BE2C (cell line): Measurements from ENCODE around the gene DYNC1H1.
"Not testable (repeated sequence)": the region's sequence is repeated elsewhere in the genome, so short reads cannot be mapped to it uniquely, and the experiment has no call there.

Experiments
- DNase-seq: peaks from one replicate; pipeline ENCODE4 v3.0.0-alpha.2; 2020
- H3K27me3 ChIP-seq: fragments of 250-450 bp; sonication (Bioruptor Pico); 2 replicates; pipeline ENCODE4 v1.5.1; 2020; ENCODE audit warnings: mild to moderate bottlenecking
- H3K36me3 ChIP-seq: fragments of 250-450 bp; sonication (Bioruptor Pico); 2 replicates; pipeline ENCODE4 v1.5.1; 2020; ENCODE audit warnings: mild to moderate bottlenecking
- H3K4me1 ChIP-seq: fragments of 250-450 bp; sonication (Bioruptor Pico); 2 replicates; pipeline ENCODE4 v1.5.1; 2020
- H3K4me3 ChIP-seq: 2 replicates; pipeline ENCODE4 v1.5.1; 2011; ENCODE audit warnings: low read depth, low read length
- H3K9me3 ChIP-seq: fragments of 250-450 bp; sonication (Bioruptor Pico); 2 replicates; pipeline ENCODE4 v1.5.1; 2020
- TF ChIP-seq, protein P1 (sequence below): IDR thresholded peaks from 2 replicates; pipeline ENCODE4 v1.5.1; 2012; ENCODE audit warnings: mild to moderate bottlenecking, low read depth, low read length

Gene DYNC1H1

DNA sequence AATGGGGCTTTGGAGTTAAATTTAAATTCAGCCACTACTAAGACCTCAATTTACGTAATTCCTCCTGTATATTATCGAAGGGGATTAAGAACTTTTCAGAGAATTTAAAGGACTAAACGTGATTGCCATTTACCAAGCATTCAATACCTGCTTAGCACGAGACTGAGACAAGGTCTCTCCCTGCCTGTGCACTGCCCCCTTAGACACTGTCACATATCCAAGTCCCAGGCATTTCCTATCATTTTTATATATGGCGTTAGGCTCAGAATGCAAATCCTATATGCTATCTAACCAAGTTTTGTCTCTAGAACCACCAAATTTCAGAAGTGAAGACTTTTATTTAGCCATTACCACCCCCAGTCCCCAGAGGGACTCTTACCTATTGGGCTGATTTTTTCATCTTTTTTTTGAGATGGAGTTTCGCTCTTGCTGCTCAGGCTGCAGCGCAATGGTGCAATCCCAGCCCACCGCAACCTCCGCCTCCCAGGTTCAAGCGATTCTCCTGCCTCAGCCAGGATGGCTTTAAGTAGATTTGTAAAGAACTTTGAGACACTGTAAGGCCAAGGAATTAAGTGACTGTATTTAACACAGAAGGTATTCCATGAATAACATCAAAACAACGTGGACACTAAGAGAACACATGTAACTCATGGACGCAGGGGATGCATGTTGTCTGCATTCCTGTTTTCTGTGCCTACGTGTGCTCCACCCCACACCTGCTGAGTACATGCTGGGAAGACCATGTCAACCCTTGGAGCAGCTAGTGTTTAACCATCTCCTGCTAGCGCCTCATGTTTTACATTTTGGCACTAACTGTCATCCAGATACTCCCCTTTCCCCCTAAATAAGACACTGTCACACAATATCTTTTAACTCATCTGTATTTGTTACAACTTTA lies 116.1 kb downstream of the DYNC1H1 start:
- H3K9me3 ChIP-seq = no peaks in the 10 kb centered on the region
- TF ChIP-seq, protein P1, sequence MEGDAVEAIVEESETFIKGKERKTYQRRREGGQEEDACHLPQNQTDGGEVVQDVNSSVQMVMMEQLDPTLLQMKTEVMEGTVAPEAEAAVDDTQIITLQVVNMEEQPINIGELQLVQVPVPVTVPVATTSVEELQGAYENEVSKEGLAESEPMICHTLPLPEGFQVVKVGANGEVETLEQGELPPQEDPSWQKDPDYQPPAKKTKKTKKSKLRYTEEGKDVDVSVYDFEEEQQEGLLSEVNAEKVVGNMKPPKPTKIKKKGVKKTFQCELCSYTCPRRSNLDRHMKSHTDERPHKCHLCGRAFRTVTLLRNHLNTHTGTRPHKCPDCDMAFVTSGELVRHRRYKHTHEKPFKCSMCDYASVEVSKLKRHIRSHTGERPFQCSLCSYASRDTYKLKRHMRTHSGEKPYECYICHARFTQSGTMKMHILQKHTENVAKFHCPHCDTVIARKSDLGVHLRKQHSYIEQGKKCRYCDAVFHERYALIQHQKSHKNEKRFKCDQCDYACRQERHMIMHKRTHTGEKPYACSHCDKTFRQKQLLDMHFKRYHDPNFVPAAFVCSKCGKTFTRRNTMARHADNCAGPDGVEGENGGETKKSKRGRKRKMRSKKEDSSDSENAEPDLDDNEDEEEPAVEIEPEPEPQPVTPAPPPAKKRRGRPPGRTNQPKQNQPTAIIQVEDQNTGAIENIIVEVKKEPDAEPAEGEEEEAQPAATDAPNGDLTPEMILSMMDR = no peak
- H3K27me3 ChIP-seq = no peaks in the 10 kb centered on the region
- H3K4me1 ChIP-seq = peaks cover 8% of the 10 kb centered on the region; the same call in 1 of the 2 replicates
- H3K4me3 ChIP-seq = no peak overlapping the region
- H3K36me3 ChIP-seq = peaks cover 67% of the 10 kb centered on the region
- DNase-seq = no peak

DNA sequence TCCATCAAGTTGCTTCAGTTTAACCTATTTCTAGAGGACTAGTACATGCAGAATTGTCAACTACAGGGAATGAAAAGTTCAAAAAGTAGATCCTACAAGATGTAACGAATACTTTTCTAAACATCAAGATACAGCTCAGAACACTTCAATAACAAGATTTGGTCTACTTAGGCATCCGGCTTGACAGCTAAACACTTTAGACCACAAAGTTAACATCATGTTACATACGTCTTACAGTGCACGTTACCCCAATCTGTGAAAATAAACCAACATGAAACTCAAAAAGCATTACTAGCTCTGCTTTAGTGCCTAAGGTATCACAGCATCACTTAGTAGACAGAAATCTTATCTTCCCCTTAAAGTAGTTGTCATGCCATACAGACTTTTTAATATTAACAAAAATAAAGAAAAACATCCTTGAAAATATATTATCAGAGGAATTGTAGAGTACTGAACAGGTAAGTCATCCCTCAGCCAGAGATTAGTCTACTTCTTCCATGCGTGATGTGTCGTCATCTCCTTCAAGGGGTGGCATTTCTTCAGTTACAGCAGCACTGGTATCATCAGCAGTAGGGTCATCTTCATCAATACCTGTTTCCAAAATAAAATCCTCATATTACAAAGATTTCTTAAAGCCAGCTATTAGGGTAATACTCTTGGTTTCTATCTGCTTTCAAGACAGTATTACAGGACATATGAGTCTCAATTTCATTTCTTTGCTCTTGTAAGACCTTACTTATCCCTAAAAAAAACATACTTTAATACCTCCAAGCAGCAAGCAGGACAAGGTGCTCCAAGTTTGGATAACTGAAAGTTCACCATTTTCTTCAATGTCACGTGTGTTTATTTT lies 117.1 kb downstream of the DYNC1H1 start:
- no peaks in the 10 kb centered on the region for H3K9me3 ChIP-seq
- DNase-seq = no peak
- TF ChIP-seq, protein P1 = no peak
- no peak overlapping the region for H3K4me3 ChIP-seq
- H3K4me1 ChIP-seq = peaks cover 8% of the 10 kb centered on the region; the same call in 1 of the 2 replicates
- peaks cover 76% of the 10 kb centered on the region for H3K36me3 ChIP-seq
- no peaks in the 10 kb centered on the region for H3K27me3 ChIP-seq

DNA sequence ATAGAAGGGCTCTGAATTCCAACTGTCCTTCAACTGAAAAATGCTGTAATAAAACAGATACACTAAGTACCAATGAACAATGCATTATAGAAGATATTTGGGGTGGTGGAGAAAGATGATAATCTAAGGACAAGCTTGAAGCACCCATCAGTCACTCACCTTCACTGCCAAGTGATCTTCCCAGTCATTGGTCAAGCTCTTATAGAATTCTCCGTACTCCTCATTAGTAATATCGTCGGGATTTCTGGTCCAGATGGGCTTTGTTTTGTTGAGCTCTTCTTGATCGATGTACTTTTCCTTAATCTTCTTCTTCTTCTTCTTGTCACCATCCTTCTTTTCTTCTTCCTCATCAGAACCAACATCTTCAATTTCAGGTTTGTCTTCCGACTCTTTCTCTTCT lies 120.1 kb downstream of the DYNC1H1 start:
- Histone ChIP-seq H3K4me3 (peak overlapping the region; percentile 92), H3K36me3 (peaks cover 68% of the 10 kb centered on the region)
- not testable (repeated sequence) for DNase-seq, H3K4me1 ChIP-seq, H3K9me3 ChIP-seq, H3K27me3 ChIP-seq

DNA sequence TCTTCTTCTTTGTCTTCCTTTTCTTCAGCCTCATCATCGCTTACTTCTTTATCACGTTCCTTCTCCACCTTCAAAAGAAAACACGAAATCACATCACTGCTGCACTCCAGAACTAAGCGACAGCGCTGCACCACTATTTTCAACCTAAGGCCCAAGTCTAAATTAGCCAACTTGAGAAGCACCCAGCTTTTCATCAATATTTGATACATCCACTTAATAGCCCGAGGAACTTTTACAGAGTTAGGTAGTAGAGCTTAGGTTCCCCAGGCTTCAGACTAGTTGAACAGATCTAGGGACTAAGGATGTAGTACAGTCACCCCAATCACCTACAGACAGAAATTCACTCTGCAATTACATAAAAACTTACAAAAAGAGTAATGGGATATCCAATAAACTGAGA lies 120.6 kb downstream of the DYNC1H1 start:
- no peaks in the 10 kb centered on the region for H3K27me3 ChIP-seq
- no peak for DNase-seq

DNA sequence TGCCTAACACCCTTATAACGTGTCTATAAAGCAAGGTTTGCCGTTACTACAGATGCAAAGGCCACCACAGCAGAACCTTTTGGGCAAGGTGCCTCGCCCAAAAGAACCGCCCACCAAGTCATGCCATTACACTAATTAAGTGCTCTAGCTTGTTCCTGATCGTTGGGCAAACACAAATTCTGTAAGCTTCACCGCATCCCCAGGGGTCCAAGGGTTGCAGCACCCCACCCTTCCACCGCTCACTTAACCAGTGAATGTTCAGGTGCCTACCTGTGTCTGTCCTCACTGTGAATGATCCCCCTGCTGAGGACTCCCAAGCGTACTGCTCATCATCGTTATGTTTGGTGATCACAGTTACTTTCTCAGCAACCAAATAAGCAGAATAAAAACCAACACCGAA lies 121.1 kb downstream of the DYNC1H1 start:
- TF ChIP-seq, protein P1 = no peak
- H3K9me3 ChIP-seq = no peaks in the 10 kb centered on the region
- H3K4me1 ChIP-seq = peaks cover 8% of the 10 kb centered on the region; the same call in 1 of the 2 replicates
- H3K36me3 ChIP-seq = peaks cover 58% of the 10 kb centered on the region
- H3K27me3 ChIP-seq = no peaks in the 10 kb centered on the region
- DNase-seq = no peak
- H3K4me3 ChIP-seq = peak overlapping the region; percentile 92

More for the DNA sequence above, 120.6 kb downstream of the DYNC1H1 start:
- TF ChIP-seq, protein P1 = no peak
- peaks cover 64% of the 10 kb centered on the region for H3K36me3 ChIP-seq
- H3K4me1 ChIP-seq = peaks cover 8% of the 10 kb centered on the region; the same call in 1 of the 2 replicates
- H3K4me3 ChIP-seq = peak overlapping the region; percentile 92
- H3K9me3 ChIP-seq = no peaks in the 10 kb centered on the region

DNA sequence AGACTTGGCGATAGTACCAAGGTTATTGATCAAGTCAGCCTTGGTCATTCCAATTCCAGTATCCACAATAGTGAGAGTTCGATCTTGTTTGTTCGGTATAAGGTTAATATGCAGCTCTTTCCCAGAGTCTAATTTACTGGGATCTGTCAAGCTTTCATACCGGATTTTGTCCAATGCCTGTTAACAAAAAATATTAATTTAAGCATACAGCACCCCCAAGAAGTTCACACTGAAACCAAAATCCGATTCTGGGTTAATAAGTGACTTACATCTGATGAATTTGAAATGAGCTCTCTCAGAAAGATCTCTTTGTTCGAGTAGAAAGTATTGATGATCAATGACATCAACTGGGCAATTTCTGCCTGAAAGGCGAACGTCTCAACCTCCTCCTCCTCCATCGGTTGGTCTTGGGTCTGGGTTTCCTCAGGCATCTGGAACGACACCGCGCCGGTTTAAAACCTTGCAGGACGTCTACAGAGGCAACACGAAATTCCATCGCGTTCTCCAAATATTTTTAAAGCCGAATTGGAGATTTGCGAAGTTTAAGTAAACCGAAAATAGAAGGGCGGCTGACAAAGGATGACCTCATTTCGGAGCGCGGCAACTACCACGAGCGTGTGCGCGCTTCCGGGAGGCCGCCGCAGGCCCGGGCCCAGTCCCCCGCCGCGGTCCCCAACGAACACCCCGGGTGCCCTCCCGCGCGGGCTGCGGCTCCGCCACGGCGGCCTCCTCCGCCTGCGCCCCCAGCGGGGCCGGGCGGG lies 121.8 kb downstream of the DYNC1H1 start:
- Histone ChIP-seq H3K4me1 (peaks cover 8% of the 10 kb centered on the region; the same call in 1 of the 2 replicates), H3K36me3 (peaks cover 52% of the 10 kb centered on the region)

More for the DNA sequence above, 121.8 kb downstream of the DYNC1H1 start:
- Histone ChIP-seq H3K9me3 (no peaks in the 10 kb centered on the region), H3K4me3 (peak overlapping the region; percentile 92), H3K27me3 (no peaks in the 10 kb centered on the region)
- peak; percentile 42 for DNase-seq
- TF ChIP-seq, protein P1 = no peak
